ENCODE data around the gene C15orf40. TPM values are rescaled to one million over a fixed set of nuclear protein-coding genes. Genes with fewer than 3 reads are reported as not detected.

C15orf40 gene
- polyA plus RNA-seq, 1 experiment = 17.9 TPM

GRCh38 chr15:82946155-82946701, 65.2 kb downstream of the C15orf40 start:
- Histone ChIP-seq H3K4me3 (ENCODE audit: low read depth, low read length) (no peak overlapping the region), H3K27me3 (ENCODE audit: control insufficient read depth, insufficient read depth, low read length) (peaks cover 4% of the 10 kb centered on the region), H3K36me3 (ENCODE audit: control insufficient read depth, insufficient read depth, low read length) (no peaks in the 10 kb centered on the region)
- DNase-seq (ENCODE audit: low read depth) = no peak
- ChIA-PET POLR2A (no interaction called here), CTCF (no interaction called here)
- no peak for TF ChIP-seq CTCF (IDR thresholded peaks at IDR 0.05; ENCODE audit: insufficient read depth, low read depth, low read length)

DNA sequence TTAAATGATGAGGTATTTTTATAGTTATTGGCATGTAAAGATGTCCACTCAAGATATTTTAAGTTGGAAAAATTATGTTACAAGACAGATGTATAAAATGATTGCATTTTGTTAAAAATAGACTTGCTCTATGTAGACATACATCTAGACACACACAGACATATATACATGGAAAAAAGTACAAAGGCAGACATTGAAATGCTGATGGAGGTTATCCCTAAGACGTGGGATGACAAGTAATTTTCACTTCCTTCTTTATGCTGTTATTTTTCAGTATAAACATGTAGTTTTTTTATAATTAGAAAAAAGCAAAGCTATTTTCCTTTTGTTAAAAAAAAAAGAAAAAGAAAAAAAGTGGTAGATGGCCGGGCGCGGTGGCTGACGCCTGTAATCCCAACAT, 66.1 kb downstream of the C15orf40 start:
- Histone ChIP-seq H3K4me3 (ENCODE audit: low read depth, low read length) (no peak overlapping the region), H3K36me3 (ENCODE audit: control insufficient read depth, insufficient read depth, low read length) (no peaks in the 10 kb centered on the region), H3K27me3 (ENCODE audit: control insufficient read depth, insufficient read depth, low read length) (peaks cover 3% of the 10 kb centered on the region)
- no peak for DNase-seq (ENCODE audit: low read depth)
- CTCF ChIA-PET = no interaction called here
- POLR2A ChIA-PET = no interaction called here
- TF ChIP-seq CTCF (IDR thresholded peaks at IDR 0.05; ENCODE audit: insufficient read depth, low read depth, low read length) = no peak

DNA sequence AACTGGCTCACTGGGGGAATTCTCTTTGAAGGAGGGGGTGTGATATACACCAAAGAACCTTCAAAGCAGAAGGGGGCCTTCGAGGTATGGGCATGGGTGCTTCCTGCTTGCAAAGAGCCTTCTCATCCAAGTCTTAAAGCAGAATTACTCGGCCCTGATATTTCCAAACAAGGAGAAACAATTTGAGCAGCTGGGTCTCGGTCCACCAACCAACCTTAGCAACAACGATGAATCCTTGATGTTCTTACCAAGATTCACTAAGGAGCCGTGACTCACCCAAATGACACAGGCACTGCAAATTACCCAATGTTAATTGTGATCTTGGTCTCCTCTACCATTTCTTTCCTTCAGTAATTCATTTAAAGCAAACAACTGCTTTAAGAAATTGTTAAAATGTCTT, 66.6 kb downstream of the C15orf40 start:
- ChIA-PET POLR2A (no interaction called here), CTCF (no interaction called here)
- H3K4me3 ChIP-seq (ENCODE audit: low read depth, low read length) = no peak overlapping the region
- TF ChIP-seq CTCF (IDR thresholded peaks at IDR 0.05; ENCODE audit: insufficient read depth, low read depth, low read length) = no peak
- no peaks in the 10 kb centered on the region for H3K36me3 ChIP-seq (ENCODE audit: control insufficient read depth, insufficient read depth, low read length)
- no peak for DNase-seq (ENCODE audit: low read depth)
- H3K27me3 ChIP-seq (ENCODE audit: control insufficient read depth, insufficient read depth, low read length) = no peaks in the 10 kb centered on the region; the same call in 1 of the 2 replicates

DNA sequence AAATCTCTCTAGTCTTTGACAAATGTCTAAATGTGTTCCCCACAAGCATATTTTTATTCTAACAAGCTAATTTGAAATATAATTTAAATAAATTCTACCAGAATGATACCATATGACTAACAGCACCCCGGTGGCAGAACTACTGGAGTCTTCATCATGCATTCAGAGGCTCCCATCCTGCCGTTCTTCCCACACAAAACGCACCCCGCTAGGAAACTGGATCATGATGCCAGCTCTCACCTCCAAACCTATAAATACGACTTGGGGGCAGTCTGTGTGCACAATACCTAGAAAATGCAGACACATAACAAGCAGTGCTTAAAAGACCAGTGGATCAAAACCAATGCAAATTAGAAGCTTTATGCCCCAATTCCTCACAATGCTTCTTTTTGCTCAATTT, 67.4 kb downstream of the C15orf40 start:
- Histone ChIP-seq H3K36me3 (ENCODE audit: control insufficient read depth, insufficient read depth, low read length) (no peaks in the 10 kb centered on the region), H3K4me3 (ENCODE audit: low read depth, low read length) (no peak overlapping the region), H3K27me3 (ENCODE audit: control insufficient read depth, insufficient read depth, low read length) (no peaks in the 10 kb centered on the region)
- ChIA-PET POLR2A (no interaction called here), CTCF (no interaction called here)
- TF ChIP-seq CTCF (IDR thresholded peaks at IDR 0.05; ENCODE audit: insufficient read depth, low read depth, low read length) = no peak
- no peak for DNase-seq (ENCODE audit: low read depth)

DNA sequence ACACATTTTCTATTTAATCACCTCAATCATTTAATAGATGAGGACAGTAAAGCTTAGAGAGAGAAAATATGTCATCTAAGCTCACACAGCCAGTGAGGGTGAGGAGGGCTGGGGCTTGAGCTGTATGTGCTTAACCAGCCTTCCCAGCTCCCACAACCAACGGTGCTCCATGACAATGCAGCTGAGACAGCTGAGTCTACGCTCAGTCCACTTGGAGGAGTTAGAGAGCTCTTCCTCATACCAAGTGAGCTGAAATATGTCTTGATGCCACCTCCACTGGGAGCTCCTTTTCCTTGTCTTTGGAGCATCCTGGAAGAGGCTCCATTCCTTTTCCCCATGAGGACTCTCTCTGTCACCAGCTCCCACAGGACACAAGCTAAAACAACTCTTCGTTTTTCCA, 68.3 kb downstream of the C15orf40 start:
- no peak for DNase-seq (ENCODE audit: low read depth)
- ChIA-PET POLR2A (no interaction called here), CTCF (no interaction called here)
- H3K36me3 ChIP-seq (ENCODE audit: control insufficient read depth, insufficient read depth, low read length) = no peaks in the 10 kb centered on the region
- H3K27me3 ChIP-seq (ENCODE audit: control insufficient read depth, insufficient read depth, low read length) = no peaks in the 10 kb centered on the region
- TF ChIP-seq CTCF (IDR thresholded peaks at IDR 0.05; ENCODE audit: insufficient read depth, low read depth, low read length) = no peak
- no peak overlapping the region for H3K4me3 ChIP-seq (ENCODE audit: low read depth, low read length)

Measured in BJ (cell line).